Vagina (tissue), 2 donors: Measurements from ENCODE around the gene CPZ. TPM values are rescaled to one million over a fixed set of nuclear protein-coding genes. Genes with fewer than 3 reads are reported as not detected.

Experiments
- DNase-seq, 2 donors: peaks; one replicate each; pipeline ENCODE4 v3.0.0-alpha.2; 2017; ENCODE audit errors: extremely low spot score in 2 of 2
- H3K27ac ChIP-seq: fragments of 200-600 bp; sonication (generic); one replicate; pipeline ENCODE4 v1.5.1; 2019
- H3K27me3 ChIP-seq: fragments of 200-600 bp; sonication (generic); one replicate; pipeline ENCODE4 v1.5.1; 2019
- H3K36me3 ChIP-seq, 2 donors: fragments of 200-600 bp; sonication (generic); one replicate each; pipeline ENCODE4 v1.5.1; 2017 to 2019
- H3K4me1 ChIP-seq: fragments of 200-600 bp; sonication (generic); one replicate; pipeline ENCODE4 v1.5.1; 2019
- H3K4me3 ChIP-seq, 2 donors: fragments of 200-600 bp; sonication (generic); 1 replicate in 1 of 2; 2 replicates in 1 of 2; pipeline ENCODE4 v1.5.1; 2016 to 2019
- H3K9me3 ChIP-seq: fragments of 200-600 bp; sonication (generic); one replicate; pipeline ENCODE4 v1.5.1; 2019
- POLR2A ChIP-seq, 2 donors: fragments of 450-650 bp; IDR thresholded peaks; one replicate each; pipeline ENCODE4 v1.6.1; 2017; ENCODE audit warnings: antibody characterized with exemption in 2 of 2, mild to moderate bottlenecking in 2 of 2, moderate library complexity in 2 of 2
- POLR2AphosphoS5 ChIP-seq, 2 donors: sonication (generic); formaldehyde crosslinking; IDR thresholded peaks; one replicate each; pipeline ENCODE4 v1.9.0; 2017; ENCODE audit warnings: antibody characterized with exemption in 2 of 2, mild to moderate bottlenecking in 2 of 2, low read depth in 1 of 2; ENCODE audit not compliant: insufficient read depth in 1 of 2
- intact Hi-C: fragments of 100-400 bp; cut with DNase I; formaldehyde crosslinking; loops from one replicate; pipeline ENCODE4 v1.15.1; 2023
- total RNA-seq: library from RNA; depleted of rRNA; stranded (reverse); fragments of >200 nt; gene quantifications from one replicate; pipeline ENCODE4 v1.2.3, GENCODE V29; 2016
- TF ChIP-seq, protein P1 (sequence below), 3 experiments: fragments of 450-650 bp in 2 of 3; fragments of 200-600 bp in 1 of 3; sonication (generic) in 1 of 3; IDR thresholded peaks; one replicate each; pipeline ENCODE4 v1.5.1; 2017 to 2019; ENCODE audit warnings: antibody characterized with exemption in 3 of 3, mild to moderate bottlenecking in 2 of 3, moderate library complexity in 2 of 3

CPZ gene
- total RNA-seq, 1 donor from 2014 or later, result 26.3 TPM

DNA sequence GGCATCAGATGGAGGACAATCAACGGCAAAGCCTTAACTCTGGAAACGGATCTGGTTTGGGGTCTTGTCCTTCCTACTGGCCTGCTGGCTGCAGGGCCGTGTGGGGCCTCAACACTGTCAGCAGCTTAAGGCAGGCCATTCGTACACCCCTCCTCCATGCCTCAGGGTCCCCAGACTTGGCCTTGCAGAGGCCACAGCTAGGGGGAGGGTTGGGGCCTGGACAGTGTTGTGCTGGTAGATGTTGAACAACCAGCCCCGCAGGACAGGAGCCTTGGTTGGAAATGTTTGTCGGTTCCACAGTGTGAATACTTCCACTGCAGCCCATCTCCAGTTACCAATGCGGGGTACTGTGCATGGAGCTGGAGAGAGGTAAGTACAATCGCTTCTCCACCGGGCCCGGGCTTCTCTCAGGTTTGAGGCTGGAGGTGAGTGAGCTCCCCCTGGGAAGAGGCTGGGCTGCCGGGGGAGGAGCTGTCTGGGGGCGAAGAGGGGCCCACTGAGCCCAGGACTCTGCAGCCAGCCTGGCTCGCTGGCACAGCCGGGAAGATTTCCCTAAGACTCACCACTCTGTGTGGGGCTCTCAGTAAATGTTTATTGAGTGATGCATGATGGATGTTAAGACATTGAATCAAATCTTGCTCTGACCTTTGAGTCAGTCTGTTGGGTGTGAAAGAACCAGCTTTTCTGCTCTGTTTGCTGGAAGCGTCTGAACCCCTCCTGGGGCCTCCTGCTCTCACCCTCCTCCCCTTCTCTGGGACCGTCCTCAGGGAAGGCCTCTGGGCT is 32.1 kb upstream of the CPZ start:
- intact Hi-C loops, result no loop called here
- H3K4me3 ChIP-seq, result no peak overlapping the region
- H3K27me3 ChIP-seq, result no peaks in the 10 kb centered on the region
- TF ChIP-seq POLR2AphosphoS5 (IDR thresholded peaks at IDR 0.05; ENCODE audit: insufficient read depth in 1 of 2, low read depth in 1 of 2), result no peak
- TF ChIP-seq POLR2A (IDR thresholded peaks at IDR 0.05), result no peak
- TF ChIP-seq, protein P1, sequence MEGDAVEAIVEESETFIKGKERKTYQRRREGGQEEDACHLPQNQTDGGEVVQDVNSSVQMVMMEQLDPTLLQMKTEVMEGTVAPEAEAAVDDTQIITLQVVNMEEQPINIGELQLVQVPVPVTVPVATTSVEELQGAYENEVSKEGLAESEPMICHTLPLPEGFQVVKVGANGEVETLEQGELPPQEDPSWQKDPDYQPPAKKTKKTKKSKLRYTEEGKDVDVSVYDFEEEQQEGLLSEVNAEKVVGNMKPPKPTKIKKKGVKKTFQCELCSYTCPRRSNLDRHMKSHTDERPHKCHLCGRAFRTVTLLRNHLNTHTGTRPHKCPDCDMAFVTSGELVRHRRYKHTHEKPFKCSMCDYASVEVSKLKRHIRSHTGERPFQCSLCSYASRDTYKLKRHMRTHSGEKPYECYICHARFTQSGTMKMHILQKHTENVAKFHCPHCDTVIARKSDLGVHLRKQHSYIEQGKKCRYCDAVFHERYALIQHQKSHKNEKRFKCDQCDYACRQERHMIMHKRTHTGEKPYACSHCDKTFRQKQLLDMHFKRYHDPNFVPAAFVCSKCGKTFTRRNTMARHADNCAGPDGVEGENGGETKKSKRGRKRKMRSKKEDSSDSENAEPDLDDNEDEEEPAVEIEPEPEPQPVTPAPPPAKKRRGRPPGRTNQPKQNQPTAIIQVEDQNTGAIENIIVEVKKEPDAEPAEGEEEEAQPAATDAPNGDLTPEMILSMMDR (IDR thresholded peaks at IDR 0.05), result no peak
- no peaks in the 10 kb centered on the region for H3K36me3 ChIP-seq
- H3K27ac ChIP-seq, result no peak overlapping the region
- no peaks in the 10 kb centered on the region for H3K4me1 ChIP-seq
- DNase-seq, result no peak
- no peaks in the 10 kb centered on the region for H3K9me3 ChIP-seq

DNA sequence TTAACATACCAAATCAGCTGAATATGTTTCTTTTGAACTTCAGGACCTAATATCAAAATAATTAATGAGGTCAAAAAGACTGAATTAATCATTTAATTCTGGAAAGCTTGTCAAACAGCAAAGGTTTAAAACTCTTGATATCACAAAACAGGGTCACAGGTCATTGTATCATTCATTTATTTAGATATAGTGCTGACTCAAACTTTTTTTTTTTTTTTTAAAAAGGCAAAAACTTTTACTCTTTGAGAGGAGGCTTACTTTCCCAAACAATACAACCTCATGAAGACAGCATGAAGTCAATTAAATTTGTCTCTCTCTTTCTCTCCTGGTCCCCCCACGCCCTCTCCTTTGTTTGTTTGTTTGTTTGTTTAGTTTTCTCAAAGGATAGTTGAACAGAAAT is 28.0 kb upstream of the CPZ start:
- Histone ChIP-seq H3K27me3 (no peaks in the 10 kb centered on the region), H3K4me1 (no peaks in the 10 kb centered on the region), H3K4me3 (no peak overlapping the region), H3K9me3 (no peaks in the 10 kb centered on the region), H3K36me3 (no peaks in the 10 kb centered on the region), H3K27ac (no peak overlapping the region)
- TF ChIP-seq POLR2AphosphoS5 (IDR thresholded peaks at IDR 0.05; ENCODE audit: insufficient read depth in 1 of 2, low read depth in 1 of 2) (no peak), POLR2A (IDR thresholded peaks at IDR 0.05) (no peak)
- TF ChIP-seq, protein P1 (IDR thresholded peaks at IDR 0.05), result no peak
- intact Hi-C loops, result no loop called here
- DNase-seq, result no peak

DNA sequence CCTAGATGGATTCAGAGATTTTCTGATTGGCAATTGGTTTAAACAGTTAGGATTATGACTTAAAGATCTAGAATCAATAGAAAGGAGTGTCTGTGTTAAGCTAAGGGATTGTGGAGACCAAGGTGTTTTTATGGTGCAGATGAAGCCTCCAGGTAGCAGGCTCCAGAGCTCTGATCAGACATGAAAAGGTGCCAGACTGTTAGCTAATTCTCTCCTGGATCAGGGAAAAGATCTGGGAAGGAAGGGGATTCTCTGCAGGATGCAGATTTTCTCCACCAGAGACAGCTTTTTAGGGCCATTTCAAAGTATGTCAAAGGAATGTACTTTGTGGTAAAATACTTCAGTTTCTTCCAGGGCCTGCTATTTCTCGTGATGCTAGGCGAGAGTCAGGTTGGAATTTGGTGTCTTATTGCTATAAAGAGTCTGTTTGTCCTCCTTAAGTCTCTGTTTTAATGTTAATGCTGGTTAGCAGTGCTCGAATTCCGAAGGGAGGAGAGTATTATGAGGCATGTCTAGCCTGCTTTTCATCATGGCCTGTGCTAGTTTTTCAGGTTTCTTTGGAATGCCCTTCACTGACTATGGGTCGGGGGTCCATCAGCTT is 24.4 kb upstream of the CPZ start:
- Histone ChIP-seq H3K27me3 (no peaks in the 10 kb centered on the region), H3K9me3 (no peaks in the 10 kb centered on the region), H3K36me3 (no peaks in the 10 kb centered on the region), H3K4me1 (no peaks in the 10 kb centered on the region), H3K4me3 (no peak overlapping the region), H3K27ac (no peak overlapping the region)
- intact Hi-C loops, result no loop called here
- TF ChIP-seq POLR2A (IDR thresholded peaks at IDR 0.05) (no peak), POLR2AphosphoS5 (IDR thresholded peaks at IDR 0.05; ENCODE audit: insufficient read depth in 1 of 2, low read depth in 1 of 2) (no peak)
- TF ChIP-seq, protein P1 (IDR thresholded peaks at IDR 0.05), result no peak
- DNase-seq, result no peak

DNA sequence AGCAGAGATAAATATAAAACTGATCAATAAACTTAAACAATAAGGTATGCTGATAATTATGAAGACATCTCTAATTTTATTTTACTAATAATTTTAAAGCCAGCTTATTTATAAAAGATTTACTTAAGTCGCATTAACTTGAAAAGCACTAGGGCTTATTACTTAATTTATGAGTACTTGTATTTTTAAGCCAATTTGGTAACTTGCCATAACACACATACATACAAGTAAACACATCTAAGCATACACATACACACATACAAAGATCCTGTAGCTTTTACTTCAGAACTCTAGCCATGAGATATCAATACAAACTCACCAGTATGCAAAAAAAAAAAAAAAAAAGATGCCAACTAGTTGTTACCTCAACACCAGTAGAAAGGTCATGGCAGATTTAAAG is 22.4 kb upstream of the CPZ start:
- DNase-seq, result no peak

More for the DNA sequence above, 22.4 kb upstream of the CPZ start:
- H3K36me3 ChIP-seq, result no peaks in the 10 kb centered on the region
- intact Hi-C loops, result no loop called here
- no peaks in the 10 kb centered on the region for H3K4me1 ChIP-seq
- H3K27me3 ChIP-seq, result no peaks in the 10 kb centered on the region
- TF ChIP-seq POLR2A (IDR thresholded peaks at IDR 0.05), result no peak
- TF ChIP-seq POLR2AphosphoS5 (IDR thresholded peaks at IDR 0.05; ENCODE audit: insufficient read depth in 1 of 2, low read depth in 1 of 2), result no peak
- TF ChIP-seq, protein P1 (IDR thresholded peaks at IDR 0.05), result no peak
- H3K27ac ChIP-seq, result no peak overlapping the region
- H3K4me3 ChIP-seq, result no peak overlapping the region
- H3K9me3 ChIP-seq, result no peaks in the 10 kb centered on the region
